ENCODE data around the gene GPN2.

GPN2 gene

GRCh38 chr1:26889551-26890466 is at the start of gene GPN2:
TSS of gene GPN2 (minus strand) at chr1:26890283. CDS start at chr1:26890096, 187 bp downstream.
- peak; percentile 17 for DNase-seq

GRCh38 chr1:26938659-26939025 is 48.6 kb upstream of the GPN2 start:
- no peak for DNase-seq

GRCh38 chr1:26938004-26938658 is 48.0 kb upstream of the GPN2 start:
- no peak for DNase-seq

GRCh38 chr1:26936823-26937222 is 46.7 kb upstream of the GPN2 start:
- no peak for DNase-seq

GRCh38 chr1:26932531-26932930 is 42.4 kb upstream of the GPN2 start:
- no peak for DNase-seq

GRCh38 chr1:26923711-26924110 is 33.6 kb upstream of the GPN2 start:
- DNase-seq, result no peak

GRCh38 chr1:26922901-26923300 is 32.8 kb upstream of the GPN2 start:
- no peak for DNase-seq

- no peak for DNase-seq
Observed at GRCh38 chr1:26922431-26922729, 32.3 kb upstream of the GPN2 start.

- DNase-seq, result peak; percentile 77
Observed at GRCh38 chr1:26921540-26922430, 31.7 kb upstream of the GPN2 start, which contains the start of gene NUDC. TSS of gene NUDC (plus strand) at chr1:26921743. CDS start at chr1:26921849, 106 bp downstream.

GRCh38 chr1:26921126-26921539 is 31.1 kb upstream of the GPN2 start:
- no peak for DNase-seq

GRCh38 chr1:26915204-26915842 is 25.2 kb upstream of the GPN2 start:
- peak; percentile 85 for DNase-seq

GRCh38 chr1:26913754-26914619 is 23.9 kb upstream of the GPN2 start, which contains the start of gene NR0B2:
TSS of gene NR0B2 (minus strand) at chr1:26913975. CDS start at chr1:26913940, 35 bp downstream.
- DNase-seq, result peak; percentile 98

- DNase-seq, result no peak
Observed at GRCh38 chr1:26913389-26913753, 23.3 kb upstream of the GPN2 start.

- DNase-seq, result no peak
Observed at GRCh38 chr1:26912147-26912490, 22.0 kb upstream of the GPN2 start.

- no peak for DNase-seq
Observed at GRCh38 chr1:26911399-26912146, 21.5 kb upstream of the GPN2 start.

- no peak for DNase-seq
Observed at GRCh38 chr1:26910343-26911160, 20.5 kb upstream of the GPN2 start.

- DNase-seq, result no peak
Observed at GRCh38 chr1:26909951-26910342, 19.9 kb upstream of the GPN2 start.

- DNase-seq, result no peak
Observed at GRCh38 chr1:26907071-26907917, 17.2 kb upstream of the GPN2 start.
